ENCODE data around the gene BFSP1.

Gene BFSP1

DNA sequence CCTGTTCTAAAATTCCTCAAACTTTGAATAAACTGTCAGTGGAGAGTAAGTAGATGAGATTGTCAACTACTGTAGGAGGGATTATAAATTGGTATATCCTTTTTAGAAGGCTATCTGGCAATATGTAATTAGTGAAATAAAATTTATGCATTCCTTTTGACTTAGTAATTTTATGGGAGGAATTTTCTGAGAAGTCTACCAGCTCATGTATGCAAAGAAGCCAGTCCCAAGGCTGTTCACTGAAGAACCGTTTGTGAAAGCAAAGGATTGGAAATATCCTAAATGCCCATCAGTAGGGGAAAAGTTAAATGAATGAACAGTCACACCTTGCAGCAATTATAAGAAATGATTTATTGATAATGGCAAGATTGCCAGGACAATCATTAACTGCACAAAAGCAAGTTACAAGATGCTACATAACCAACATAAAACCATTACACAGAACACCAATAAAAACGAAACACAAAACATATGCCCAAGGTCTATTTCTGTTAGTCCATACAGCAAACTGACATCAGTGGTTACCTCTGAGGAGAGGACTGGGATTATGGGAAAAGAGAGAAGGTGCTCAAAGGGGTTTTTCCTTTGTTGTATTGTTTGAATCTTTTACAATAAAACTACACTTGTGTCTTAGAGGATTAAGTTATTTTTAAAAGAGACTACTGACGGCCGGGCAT, 34.1 kb upstream of the BFSP1 start:
- FAIRE-seq (no peak), DNase-seq (ENCODE audit: insufficient read length, low spot score) (no peak)
- TF ChIP-seq, protein P1, sequence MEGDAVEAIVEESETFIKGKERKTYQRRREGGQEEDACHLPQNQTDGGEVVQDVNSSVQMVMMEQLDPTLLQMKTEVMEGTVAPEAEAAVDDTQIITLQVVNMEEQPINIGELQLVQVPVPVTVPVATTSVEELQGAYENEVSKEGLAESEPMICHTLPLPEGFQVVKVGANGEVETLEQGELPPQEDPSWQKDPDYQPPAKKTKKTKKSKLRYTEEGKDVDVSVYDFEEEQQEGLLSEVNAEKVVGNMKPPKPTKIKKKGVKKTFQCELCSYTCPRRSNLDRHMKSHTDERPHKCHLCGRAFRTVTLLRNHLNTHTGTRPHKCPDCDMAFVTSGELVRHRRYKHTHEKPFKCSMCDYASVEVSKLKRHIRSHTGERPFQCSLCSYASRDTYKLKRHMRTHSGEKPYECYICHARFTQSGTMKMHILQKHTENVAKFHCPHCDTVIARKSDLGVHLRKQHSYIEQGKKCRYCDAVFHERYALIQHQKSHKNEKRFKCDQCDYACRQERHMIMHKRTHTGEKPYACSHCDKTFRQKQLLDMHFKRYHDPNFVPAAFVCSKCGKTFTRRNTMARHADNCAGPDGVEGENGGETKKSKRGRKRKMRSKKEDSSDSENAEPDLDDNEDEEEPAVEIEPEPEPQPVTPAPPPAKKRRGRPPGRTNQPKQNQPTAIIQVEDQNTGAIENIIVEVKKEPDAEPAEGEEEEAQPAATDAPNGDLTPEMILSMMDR (IDR thresholded peaks at IDR 0.05; ENCODE audit: insufficient read depth, missing control alignments) = no peak

GRCh38 chr20:17562804-17563305, 31.7 kb upstream of the BFSP1 start:
- FAIRE-seq (no peak), DNase-seq (ENCODE audit: insufficient read length, low spot score) (no peak)
- TF ChIP-seq, protein P1 (IDR thresholded peaks at IDR 0.05; ENCODE audit: insufficient read depth, missing control alignments) = no peak

- TF ChIP-seq, protein P1 (IDR thresholded peaks at IDR 0.05; ENCODE audit: insufficient read depth, missing control alignments) = no peak
- no peak for DNase-seq (ENCODE audit: insufficient read length, low spot score)
- FAIRE-seq = no peak
Measured at GRCh38 chr20:17560344-17561074, 29.3 kb upstream of the BFSP1 start.

- DNase-seq (ENCODE audit: insufficient read length, low spot score) (no peak), FAIRE-seq (no peak)
- TF ChIP-seq, protein P1 (IDR thresholded peaks at IDR 0.05; ENCODE audit: insufficient read depth, missing control alignments) = no peak
Measured at GRCh38 chr20:17559338-17559737, 28.2 kb upstream of the BFSP1 start.

DNA sequence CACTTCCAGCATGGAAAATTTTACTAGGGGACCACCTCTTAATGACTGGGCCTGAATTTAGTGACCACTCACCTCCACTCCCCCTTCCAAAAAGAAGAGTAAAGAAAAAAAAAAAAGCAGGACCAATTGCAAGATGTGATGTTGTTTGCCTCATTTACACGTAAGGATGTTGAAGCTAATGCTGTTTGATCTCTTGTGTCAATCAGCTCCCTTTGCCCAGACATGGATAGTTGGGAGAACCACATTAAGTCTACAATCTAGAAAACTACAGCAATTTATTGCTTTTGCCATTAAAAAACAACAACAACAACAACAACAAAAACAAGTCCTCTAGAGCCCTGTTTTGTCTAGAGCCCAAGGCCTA, 27.7 kb upstream of the BFSP1 start:
- DNase-seq (ENCODE audit: insufficient read length, low spot score) (no peak), FAIRE-seq (no peak)
- TF ChIP-seq, protein P1 (IDR thresholded peaks at IDR 0.05; ENCODE audit: insufficient read depth, missing control alignments) = no peak

- TF ChIP-seq, protein P1 (IDR thresholded peaks at IDR 0.05; ENCODE audit: insufficient read depth, missing control alignments) = no peak
- no peak for DNase-seq (ENCODE audit: insufficient read length, low spot score)
- FAIRE-seq = no peak
Measured at GRCh38 chr20:17558154-17558940, 27.2 kb upstream of the BFSP1 start.
